Measurements from ENCODE around the gene TM6SF1. TPM values are rescaled to one million over a fixed set of nuclear protein-coding genes. Genes with fewer than 3 reads are reported as not detected.

Gene TM6SF1
- total and polyA plus RNA-seq, 9 of the 15 experiments (the other 6 are each of a cell fraction or from before 2014, with no cell fraction given), result 1.0 to 5.6 (median 3.5) TPM

DNA sequence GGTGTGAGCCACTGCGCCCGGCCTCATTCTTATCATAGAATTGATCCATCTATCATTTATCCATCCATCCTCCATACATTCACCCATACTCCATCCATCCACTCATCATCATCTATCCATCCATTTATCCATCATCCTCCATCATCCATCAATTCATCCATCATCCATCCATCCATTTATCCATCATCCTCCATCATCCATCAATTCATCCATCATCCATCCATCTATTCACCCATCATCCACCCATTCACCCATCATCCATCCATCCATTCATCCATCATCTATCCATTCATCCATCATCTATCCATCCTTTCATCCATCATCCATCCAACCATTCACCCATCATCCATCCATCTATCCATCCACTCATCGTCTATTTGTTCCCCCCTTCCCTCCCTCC, 3.7 kb downstream of the TM6SF1 start (continued):
- TF ChIP-seq, protein P1, sequence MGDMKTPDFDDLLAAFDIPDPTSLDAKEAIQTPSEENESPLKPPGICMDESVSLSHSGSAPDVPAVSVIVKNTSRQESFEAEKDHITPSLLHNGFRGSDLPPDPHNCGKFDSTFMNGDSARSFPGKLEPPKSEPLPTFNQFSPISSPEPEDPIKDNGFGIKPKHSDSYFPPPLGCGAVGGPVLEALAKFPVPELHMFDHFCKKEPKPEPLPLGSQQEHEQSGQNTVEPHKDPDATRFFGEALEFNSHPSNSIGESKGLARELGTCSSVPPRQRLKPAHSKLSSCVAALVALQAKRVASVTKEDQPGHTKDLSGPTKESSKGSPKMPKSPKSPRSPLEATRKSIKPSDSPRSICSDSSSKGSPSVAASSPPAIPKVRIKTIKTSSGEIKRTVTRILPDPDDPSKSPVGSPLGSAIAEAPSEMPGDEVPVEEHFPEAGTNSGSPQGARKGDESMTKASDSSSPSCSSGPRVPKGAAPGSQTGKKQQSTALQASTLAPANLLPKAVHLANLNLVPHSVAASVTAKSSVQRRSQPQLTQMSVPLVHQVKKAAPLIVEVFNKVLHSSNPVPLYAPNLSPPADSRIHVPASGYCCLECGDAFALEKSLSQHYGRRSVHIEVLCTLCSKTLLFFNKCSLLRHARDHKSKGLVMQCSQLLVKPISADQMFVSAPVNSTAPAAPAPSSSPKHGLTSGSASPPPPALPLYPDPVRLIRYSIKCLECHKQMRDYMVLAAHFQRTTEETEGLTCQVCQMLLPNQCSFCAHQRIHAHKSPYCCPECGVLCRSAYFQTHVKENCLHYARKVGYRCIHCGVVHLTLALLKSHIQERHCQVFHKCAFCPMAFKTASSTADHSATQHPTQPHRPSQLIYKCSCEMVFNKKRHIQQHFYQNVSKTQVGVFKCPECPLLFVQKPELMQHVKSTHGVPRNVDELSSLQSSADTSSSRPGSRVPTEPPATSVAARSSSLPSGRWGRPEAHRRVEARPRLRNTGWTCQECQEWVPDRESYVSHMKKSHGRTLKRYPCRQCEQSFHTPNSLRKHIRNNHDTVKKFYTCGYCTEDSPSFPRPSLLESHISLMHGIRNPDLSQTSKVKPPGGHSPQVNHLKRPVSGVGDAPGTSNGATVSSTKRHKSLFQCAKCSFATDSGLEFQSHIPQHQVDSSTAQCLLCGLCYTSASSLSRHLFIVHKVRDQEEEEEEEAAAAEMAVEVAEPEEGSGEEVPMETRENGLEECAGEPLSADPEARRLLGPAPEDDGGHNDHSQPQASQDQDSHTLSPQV (IDR thresholded peaks at IDR 0.05), result no peak
- TF ChIP-seq SRSF1 (IDR thresholded peaks at IDR 0.05; ENCODE audit: low read depth, low read length) (no peak), SRSF7 (optimal IDR thresholded peaks at IDR 0.05; ENCODE audit: low read depth, low read length) (no peak), KLF1 (tag; IDR thresholded peaks at IDR 0.05) (no peak), NONO (IDR thresholded peaks at IDR 0.05; ENCODE audit: low read depth in 2 of 2, low read length in 1 of 2) (no peak), TBL1XR1 (IDR thresholded peaks at IDR 0.05; ENCODE audit: low read length in 2 of 2) (no peak), TAF1 (IDR thresholded peaks at IDR 0.05; ENCODE audit: control insufficient read depth, extremely low read depth, insufficient read depth, low read length, severe bottlenecking) (no peak), EHMT2 (IDR thresholded peaks at IDR 0.05) (peak; percentile 70), TCF7 (IDR thresholded peaks at IDR 0.05; ENCODE audit: borderline replicate concordance) (no peak), CREBBP (IDR thresholded peaks at IDR 0.05; ENCODE audit: low read depth, low read length) (no peak), GTF2A2 (tag; IDR thresholded peaks at IDR 0.05) (no peak), HDAC1 (IDR thresholded peaks at IDR 0.05) (peak in 1 of 2 experiments; percentile 71; a peak in 2 of 4 replicates), SP1 (CRISPR knock-in tag; IDR thresholded peaks at IDR 0.05) (no peak), ZNF217 (CRISPR knock-in tag; IDR thresholded peaks at IDR 0.05) (no peak), PTTG1 (tag; IDR thresholded peaks at IDR 0.05; ENCODE audit: low read depth) (no peak), LCOR (CRISPR knock-in tag; IDR thresholded peaks at IDR 0.05) (no peak), ETV1 (tag; conservative IDR thresholded peaks at IDR 0.05; ENCODE audit: low read depth) (no peak), POLR2AphosphoS2 (IDR thresholded peaks at IDR 0.05; ENCODE audit: low read length) (no peak), XRCC3 (IDR thresholded peaks at IDR 0.05) (no peak)
- TF ChIP-seq, protein P2, sequence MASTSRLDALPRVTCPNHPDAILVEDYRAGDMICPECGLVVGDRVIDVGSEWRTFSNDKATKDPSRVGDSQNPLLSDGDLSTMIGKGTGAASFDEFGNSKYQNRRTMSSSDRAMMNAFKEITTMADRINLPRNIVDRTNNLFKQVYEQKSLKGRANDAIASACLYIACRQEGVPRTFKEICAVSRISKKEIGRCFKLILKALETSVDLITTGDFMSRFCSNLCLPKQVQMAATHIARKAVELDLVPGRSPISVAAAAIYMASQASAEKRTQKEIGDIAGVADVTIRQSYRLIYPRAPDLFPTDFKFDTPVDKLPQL (IDR thresholded peaks at IDR 0.05; ENCODE audit: extremely low read depth, insufficient read length), result no peak
- TF ChIP-seq, protein P3, sequence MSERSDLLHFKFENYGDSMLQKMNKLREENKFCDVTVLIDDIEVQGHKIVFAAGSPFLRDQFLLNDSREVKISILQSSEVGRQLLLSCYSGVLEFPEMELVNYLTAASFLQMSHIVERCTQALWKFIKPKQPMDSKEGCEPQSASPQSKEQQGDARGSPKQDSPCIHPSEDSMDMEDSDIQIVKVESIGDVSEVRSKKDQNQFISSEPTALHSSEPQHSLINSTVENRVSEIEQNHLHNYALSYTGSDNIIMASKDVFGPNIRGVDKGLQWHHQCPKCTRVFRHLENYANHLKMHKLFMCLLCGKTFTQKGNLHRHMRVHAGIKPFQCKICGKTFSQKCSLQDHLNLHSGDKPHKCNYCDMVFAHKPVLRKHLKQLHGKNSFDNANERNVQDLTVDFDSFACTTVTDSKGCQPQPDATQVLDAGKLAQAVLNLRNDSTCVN (CRISPR knock-in tag; IDR thresholded peaks at IDR 0.05), result 0 out of 2 replicates have a peak, but pooled peaks have one; percentile 56
- TF ChIP-seq, protein P4, sequence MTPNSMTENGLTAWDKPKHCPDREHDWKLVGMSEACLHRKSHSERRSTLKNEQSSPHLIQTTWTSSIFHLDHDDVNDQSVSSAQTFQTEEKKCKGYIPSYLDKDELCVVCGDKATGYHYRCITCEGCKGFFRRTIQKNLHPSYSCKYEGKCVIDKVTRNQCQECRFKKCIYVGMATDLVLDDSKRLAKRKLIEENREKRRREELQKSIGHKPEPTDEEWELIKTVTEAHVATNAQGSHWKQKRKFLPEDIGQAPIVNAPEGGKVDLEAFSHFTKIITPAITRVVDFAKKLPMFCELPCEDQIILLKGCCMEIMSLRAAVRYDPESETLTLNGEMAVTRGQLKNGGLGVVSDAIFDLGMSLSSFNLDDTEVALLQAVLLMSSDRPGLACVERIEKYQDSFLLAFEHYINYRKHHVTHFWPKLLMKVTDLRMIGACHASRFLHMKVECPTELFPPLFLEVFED (CRISPR knock-in tag; conservative IDR thresholded peaks at IDR 0.05), result 0 out of 2 replicates have a peak, but pooled peaks have one; percentile 55

Measured in K562 (cell line).